Neural progenitor cell (in vitro differentiated cells): ENCODE data around the gene MAMDC4. TPM values are rescaled to one million over a fixed set of nuclear protein-coding genes. Genes with fewer than 3 reads are reported as not detected.
A peak's percentile ranks its signal among the peaks of the same experiment; 100 is the strongest.
"Not testable (repeated sequence)": the region's sequence is repeated elsewhere in the genome, so short reads cannot be mapped to it uniquely, and the experiment has no call there.

ENCODE experiments used
- DNase-seq: peaks from one replicate; pipeline ENCODE4 v3.0.0-alpha.2; 2016; ENCODE audit warnings: low spot score
- H2AFZ ChIP-seq: fragments of 200-600 bp; sonication (generic); replicated peaks from 2 replicates; pipeline ENCODE4 v1.6.1; 2016; ENCODE audit warnings: antibody characterized with exemption
- H3F3A ChIP-seq: fragments of 200-600 bp; sonication (generic); 2 replicates; pipeline ENCODE4 v1.6.1; 2016; ENCODE audit warnings: antibody characterized with exemption, low read depth
- H3K27ac ChIP-seq: fragments of 200-600 bp; sonication (generic); 2 replicates; pipeline ENCODE4 v1.5.1; 2016; ENCODE audit warnings: mild to moderate bottlenecking
- H3K27me3 ChIP-seq: fragments of 200-600 bp; sonication (generic); 2 replicates; pipeline ENCODE4 v1.6.1; 2016; ENCODE audit warnings: mild to moderate bottlenecking, moderate library complexity
- H3K36me3 ChIP-seq: fragments of 200-600 bp; sonication (generic); 2 replicates; pipeline ENCODE4 v1.5.1; 2016
- H3K4me1 ChIP-seq: fragments of 200-600 bp; sonication (generic); 2 replicates; pipeline ENCODE4 v1.6.1; 2016; ENCODE audit warnings: mixed run types
- H3K4me2 ChIP-seq: fragments of 200-600 bp; sonication (generic); 2 replicates; pipeline ENCODE4 v1.6.1; 2016
- H3K4me3 ChIP-seq: fragments of 200-600 bp; sonication (generic); 2 replicates; pipeline ENCODE4 v1.5.1; 2016
- H3K79me2 ChIP-seq: fragments of 200-600 bp; sonication (generic); 2 replicates; pipeline ENCODE4 v1.6.1; 2016; ENCODE audit warnings: low read depth
- H3K9ac ChIP-seq: fragments of 200-600 bp; sonication (generic); 2 replicates; pipeline ENCODE4 v1.6.1; 2016
- H3K9me3 ChIP-seq: fragments of 200-600 bp; sonication (generic); 2 replicates; pipeline ENCODE4 v1.5.1; 2016; ENCODE audit warnings: low read depth
- H4K20me1 ChIP-seq: fragments of 200-600 bp; sonication (generic); 2 replicates; pipeline ENCODE4 v1.6.1; 2016; ENCODE audit warnings: low read depth
- H3K27ac Mint-ChIP-seq: 3 replicates; pipeline ENCODE4 v1.8.0; 2021; ENCODE audit warnings: mixed read lengths
- H3K27me3 Mint-ChIP-seq: 2 replicates; pipeline ENCODE4 v1.8.0; 2022; ENCODE audit warnings: low read depth, mild to moderate bottlenecking, inconsistent platforms, moderate library complexity, mixed read lengths; ENCODE audit not compliant: insufficient read depth
- H3K36me3 Mint-ChIP-seq: 3 replicates; pipeline ENCODE4 v1.8.0; 2021; ENCODE audit warnings: mixed read lengths
- H3K4me1 Mint-ChIP-seq: 3 replicates; pipeline ENCODE4 v1.8.0; 2021; ENCODE audit warnings: mixed read lengths
- H3K4me3 Mint-ChIP-seq: 3 replicates; pipeline ENCODE4 v1.8.0; 2021; ENCODE audit warnings: mild to moderate bottlenecking, moderate library complexity, mixed read lengths
- H3K9me3 Mint-ChIP-seq: 3 replicates; pipeline ENCODE4 v1.8.0; 2020; ENCODE audit warnings: mixed read lengths
- CTCF ChIP-seq: fragments of 200-600 bp; sonication (generic); IDR thresholded peaks from 2 replicates; pipeline ENCODE4 v1.5.1; 2017; ENCODE audit warnings: antibody characterized with exemption, mild to moderate bottlenecking
- EZH2 ChIP-seq: fragments of 200-600 bp; sonication (generic); IDR thresholded peaks from 2 replicates; pipeline ENCODE4 v1.6.1; 2017; ENCODE audit warnings: antibody characterized with exemption, mild to moderate bottlenecking, moderate library complexity
- EZH2phosphoT487 ChIP-seq: fragments of 200-600 bp; sonication (generic); IDR thresholded peaks from 2 replicates; pipeline ENCODE4 v1.6.1; 2017; ENCODE audit warnings: antibody characterized with exemption
- total RNA-seq: library from RNA; depleted of rRNA; stranded (reverse); fragments of >200 nt; gene quantifications from 2 replicates; pipeline ENCODE4 v1.2.3, GENCODE V29; 2015; ENCODE audit warnings: low replicate concordance

MAMDC4 gene
- total RNA-seq, 1 donor from 2014 or later, result 2.6 TPM

GRCh38 chr9:136868644-136869043, 16.5 kb downstream of the MAMDC4 start:
- DNase-seq, result no peak
- H3K4me2 ChIP-seq, result no peak overlapping the region
- no peak overlapping the region for H3K27ac Mint-ChIP-seq

DNA sequence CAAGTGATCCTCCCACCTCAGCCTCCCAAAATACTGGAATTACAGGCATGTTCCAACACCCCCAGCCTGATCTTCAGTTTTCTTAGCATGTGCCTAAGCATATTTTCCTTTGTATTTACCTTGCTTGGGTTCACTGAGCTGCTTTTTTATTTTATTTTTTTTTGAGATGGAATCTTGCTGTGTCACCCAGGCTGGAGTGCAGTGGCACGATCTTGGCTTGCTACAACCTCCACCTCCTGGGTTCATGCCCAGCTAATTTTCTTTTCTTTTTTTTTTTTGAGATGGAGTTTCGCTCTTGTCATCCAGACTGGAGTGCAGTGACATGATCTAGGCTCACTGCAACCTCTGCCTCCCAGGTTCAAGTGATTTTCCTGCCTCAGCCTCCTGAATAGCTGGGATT, 17.5 kb downstream of the MAMDC4 start:
- peaks cover 14% of the 10 kb centered on the region for H3K9me3 ChIP-seq
- Mint-ChIP-seq H3K9me3 (peaks cover 46% of the 10 kb centered on the region), H3K36me3 (peaks cover 13% of the 10 kb centered on the region), H3K4me3 (peak overlapping the region; percentile 30)
- not testable (repeated sequence) for H3K4me2 ChIP-seq, H3K27ac Mint-ChIP-seq, H3F3A ChIP-seq, H3K36me3 ChIP-seq, DNase-seq, H3K27ac ChIP-seq, H3K27me3 ChIP-seq, H3K4me1 ChIP-seq, H2AFZ ChIP-seq, H3K4me3 ChIP-seq, H3K4me1 Mint-ChIP-seq, H3K9ac ChIP-seq, H3K27me3 Mint-ChIP-seq
- H3K79me2 ChIP-seq, result peaks cover 22% of the 10 kb centered on the region
- peaks cover 14% of the 10 kb centered on the region for H4K20me1 ChIP-seq

More at GRCh38 chr9:136868644-136869043, 16.5 kb downstream of the MAMDC4 start:
- Histone ChIP-seq H3K4me3 (no peak overlapping the region), H3K79me2 (peaks cover 32% of the 10 kb centered on the region), H3K9me3 (peaks cover 14% of the 10 kb centered on the region), H2AFZ (no peak overlapping the region), H3K4me1 (peaks cover 10% of the 10 kb centered on the region), H3K27ac (no peak overlapping the region), H3K27me3 (no peaks in the 10 kb centered on the region), H3F3A (peaks cover 4% of the 10 kb centered on the region), H3K36me3 (no peaks in the 10 kb centered on the region), H4K20me1 (peaks cover 24% of the 10 kb centered on the region), H3K9ac (no peak overlapping the region)
- H3K36me3 Mint-ChIP-seq, result peaks cover 17% of the 10 kb centered on the region
- TF ChIP-seq EZH2 (no peak), CTCF (no peak), EZH2phosphoT487 (no peak)
- peaks cover 3% of the 10 kb centered on the region for H3K27me3 Mint-ChIP-seq
- H3K9me3 Mint-ChIP-seq, result peaks cover 43% of the 10 kb centered on the region
- H3K4me3 Mint-ChIP-seq, result peak overlapping the region; percentile 73
- H3K4me1 Mint-ChIP-seq, result peaks cover 7% of the 10 kb centered on the region

GRCh38 chr9:136875155-136875554, 23.0 kb downstream of the MAMDC4 start:
- Mint-ChIP-seq H3K9me3 (peaks cover 36% of the 10 kb centered on the region), H3K27ac (no peak overlapping the region), H3K4me3 (no peak overlapping the region), H3K4me1 (no peaks in the 10 kb centered on the region), H3K27me3 (peaks cover 12% of the 10 kb centered on the region), H3K36me3 (no peaks in the 10 kb centered on the region)
- H3K4me2 ChIP-seq, result no peak overlapping the region
- H3K27me3 ChIP-seq, result no peaks in the 10 kb centered on the region
- no peak overlapping the region for H2AFZ ChIP-seq
- no peaks in the 10 kb centered on the region for H3F3A ChIP-seq
- H3K79me2 ChIP-seq, result no peaks in the 10 kb centered on the region
- no peak overlapping the region for H3K27ac ChIP-seq
- no peak overlapping the region for H3K9ac ChIP-seq
- H3K4me1 ChIP-seq, result no peaks in the 10 kb centered on the region
- H3K36me3 ChIP-seq, result no peaks in the 10 kb centered on the region
- no peaks in the 10 kb centered on the region for H4K20me1 ChIP-seq
- DNase-seq, result no peak
- peaks cover 7% of the 10 kb centered on the region for H3K9me3 ChIP-seq
- TF ChIP-seq EZH2 (no peak), EZH2phosphoT487 (no peak), CTCF (no peak)
- no peak overlapping the region for H3K4me3 ChIP-seq

DNA sequence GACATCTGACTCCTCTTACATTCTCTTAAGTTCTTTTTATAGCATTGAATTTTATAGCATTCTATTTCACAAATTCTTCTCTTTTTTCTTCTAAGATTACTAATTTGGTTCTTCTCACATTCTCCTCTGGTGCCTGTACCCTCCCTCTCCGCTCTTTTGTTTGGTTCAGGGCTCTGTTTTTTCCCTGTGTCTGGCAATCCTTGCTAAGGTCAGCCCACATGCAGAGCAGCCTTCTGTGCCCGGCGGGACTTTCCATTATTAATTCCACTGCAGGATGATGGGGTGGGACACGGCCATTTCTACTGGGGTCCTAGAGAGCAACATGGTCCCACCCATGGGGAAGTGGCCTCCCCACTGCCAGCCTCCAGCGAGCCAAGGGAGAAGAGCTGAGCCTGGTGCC, 24.3 kb downstream of the MAMDC4 start:
- H3K4me1 Mint-ChIP-seq, result no peaks in the 10 kb centered on the region
- H3K27me3 ChIP-seq, result no peaks in the 10 kb centered on the region
- H3K9me3 Mint-ChIP-seq, result peaks cover 27% of the 10 kb centered on the region

More for the DNA sequence above, 24.3 kb downstream of the MAMDC4 start:
- H3K27ac ChIP-seq, result no peak overlapping the region
- H3K4me2 ChIP-seq, result no peak overlapping the region
- no peaks in the 10 kb centered on the region for H4K20me1 ChIP-seq
- no peak overlapping the region for H3K9ac ChIP-seq
- no peaks in the 10 kb centered on the region for H3K79me2 ChIP-seq
- Mint-ChIP-seq H3K36me3 (no peaks in the 10 kb centered on the region), H3K4me3 (no peak overlapping the region), H3K27me3 (peaks cover 9% of the 10 kb centered on the region), H3K27ac (peak overlapping the region; percentile 14)
- TF ChIP-seq CTCF, result no peak
- TF ChIP-seq EZH2, result no peak
- TF ChIP-seq EZH2phosphoT487, result no peak
- no peaks in the 10 kb centered on the region for H3F3A ChIP-seq
- no peaks in the 10 kb centered on the region for H3K4me1 ChIP-seq
- peaks cover 7% of the 10 kb centered on the region for H3K9me3 ChIP-seq
- no peak overlapping the region for H2AFZ ChIP-seq
- no peak for DNase-seq
- H3K36me3 ChIP-seq, result no peaks in the 10 kb centered on the region
- no peak overlapping the region for H3K4me3 ChIP-seq
